Heart right ventricle (tissue), 16 donors: Measurements from ENCODE around the gene NCR3LG1. TPM values are rescaled to one million over a fixed set of nuclear protein-coding genes. Genes with fewer than 3 reads are reported as not detected.

ENCODE experiments used
- ATAC-seq, 8 donors: fragments of 200-7000 bp; cut with Tn5 transposase; one replicate each; pipeline ENCODE4 v1.9.1; 2020; ENCODE audit warnings: mild to moderate bottlenecking in 8 of 8, moderate library complexity in 8 of 8, moderate number of reproducible peaks in 1 of 8
- DNase-seq, 2 donors: peaks; one replicate each; pipeline ENCODE4 v3.0.0-alpha.2; 2020
- H3K27ac ChIP-seq, 10 donors: fragments of 200-600 bp; sonication (generic) in 2 of 10; one replicate each; pipeline versions ENCODE4 v1.5.0 to v1.8.0; 2020 to 2022; ENCODE audit warnings: mild to moderate bottlenecking in 3 of 10
- H3K27me3 ChIP-seq, 7 donors: fragments of 200-600 bp; one replicate each; pipeline ENCODE4 v1.8.0; 2021 to 2022; ENCODE audit warnings: mild to moderate bottlenecking in 2 of 7
- H3K36me3 ChIP-seq, 9 donors: fragments of 200-600 bp; sonication (generic) in 1 of 9; one replicate each; pipeline versions ENCODE4 v1.5.0 to v1.8.0; 2020 to 2022; ENCODE audit warnings: mild to moderate bottlenecking in 2 of 9
- H3K4me1 ChIP-seq, 9 donors: fragments of 200-600 bp; sonication (generic) in 1 of 9; one replicate each; pipeline versions ENCODE4 v1.5.0 to v1.8.0; 2020 to 2022; ENCODE audit warnings: mild to moderate bottlenecking in 4 of 9
- H3K4me3 ChIP-seq, 10 donors: fragments of 200-600 bp; sonication (generic) in 2 of 10; one replicate each; pipeline versions ENCODE4 v1.5.0 to v1.8.0; 2020 to 2022; ENCODE audit warnings: mild to moderate bottlenecking in 7 of 10, moderate library complexity in 2 of 10
- H3K9me3 ChIP-seq, 11 donors: fragments of 200-600 bp in 10 of 11; sonication (generic) in 2 of 11; one replicate each; pipeline versions ENCODE4 v1.5.0 to v1.8.0; 2013 to 2022; ENCODE audit warnings: mild to moderate bottlenecking in 2 of 11, control low read depth in 1 of 11, moderate library complexity in 1 of 11
- WGBS, 2 donors: extraction: QIAGEN DNeasy Blood & Tissue Kit; methylation state at CpG; one replicate each; pipeline ENCODE4 v1.1.7; 2013; ENCODE audit warnings: inconsistent platforms in 1 of 2; 5-methylcytosine and 5-hydroxymethylcytosine counted together
- intact Hi-C, 10 donors: fragments of 100-400 bp; cut with DNase I; formaldehyde crosslinking; loops; one replicate each; pipeline versions ENCODE4 v1.11.1 to v1.14.2; 2022
- polyA plus RNA-seq, 2 donors: library from polyadenylated mRNA; stranded (reverse); fragments of 200-250 nt; gene quantifications; one replicate each; pipeline ENCODE4 v1.2.3, GENCODE V29; 2013
- total RNA-seq, 10 donors: library from RNA; stranded (reverse); fragmentation: NEBNext Ultra II Directional in 3 of 10; extraction: Animal tissue kit (Norgen Biotek cat#: 25700) in 3 of 10; gene quantifications; one replicate each; pipeline versions ENCODE4 v1.2.1 to v1.2.4, GENCODE V29; 2021 to 2023
- TF ChIP-seq, protein P1 (sequence below), 9 donors: fragments of 200-600 bp; sonication (generic) in 2 of 9; IDR thresholded peaks; one replicate each; pipeline versions ENCODE4 v1.5.0 to v1.8.0; 2021 to 2022; ENCODE audit warnings: antibody characterized with exemption in 9 of 9, mild to moderate bottlenecking in 5 of 9, moderate library complexity in 1 of 9
- donor health status: Arrhythmogenic right ventricular cardiomyopathy.
- donor health status: ischemic (EF 13 %, LVEDD 7.1; RV severe dilation, severe dysfunction).
- donor health status: healthy with polysubstance abuse.
- donor health status: DM: no; HTN: yes; CAD: no.
- donor health status: DM: no; HTN: no; CAD: no.
- donor health status: ischemic (EF 25% LVEDD 6.9; RV normal size, moderate dysfunction).
- donor health status: ischemic (EF 25% LVEDD 5.7; RV mildly dilated, moderate dysfunction).
- donor health status: healthy.
- donor health status: DM: yes; HTN: yes; CAD: no.
- donor health status: Ischemic cardiomyopathy.
- donor health status: ischemic (EF 35%, LVEDD 5.7; RV mildly dilated, moderate dysfunction).
- donor health status: nonischemic (EF 11% LVEDD 7.7; RV severe dilation, severe dysfunction).
- donor health status: DM: yes; HTN: yes; CAD: no.
- donor health status: PGD.
- donor health status: ischemic (EF 29% LVEDD 5.4; RV normal size, mild dysfunction).
- donor health status: nonischemic (EF 23%, LVEDD 6.1; RV moderate dilation, normal function).

NCR3LG1 gene
- total and polyA plus RNA-seq, 12 donors = 0.07 to 2.1 (median 1.1) TPM

DNA sequence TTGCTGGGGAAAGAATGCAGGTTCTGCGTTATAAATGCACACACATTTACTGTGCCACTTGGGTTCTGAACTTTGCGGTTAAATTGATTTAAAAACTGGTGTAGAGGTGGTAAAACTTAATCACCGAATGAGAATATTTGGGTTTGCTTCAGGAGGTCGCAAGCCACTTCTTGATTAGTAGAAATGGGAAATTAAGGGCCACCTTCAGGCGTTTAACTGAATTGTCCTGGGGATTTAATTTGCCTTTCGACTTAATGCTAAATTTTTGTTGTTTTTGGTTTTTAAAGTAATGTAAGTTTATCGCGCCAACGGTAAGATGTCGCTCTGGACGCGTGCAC lies 459 bp upstream of the NCR3LG1 start:
- intact Hi-C loops = loop anchor here in 2 of 10 donors (5.0 kb wide), 2 partner anchors 74 to 119 kb away; partner anchors contain the start of gene NUCB2 (in 2 of the 2)
- 28% methylated on average over 12 of the region's 12 CpGs for WGBS, 2 donors
- Histone ChIP-seq H3K27ac (peak overlapping the region in 3 of 10 donors; percentile 32 to 51 (median 49)), H3K36me3 (no peaks in the 10 kb centered on the region), H3K27me3 (peaks cover 0 to 4% (median 0%) of the 10 kb centered on the region in 7 donors), H3K9me3 (no peaks in the 10 kb centered on the region), H3K4me1 (peaks cover 0 to 34% (median 16%) of the 10 kb centered on the region in 9 donors), H3K4me3 (peak overlapping the region in 9 of 10 donors; percentile 50 to 77 (median 71))
- ATAC-seq (no peak), DNase-seq (no peak)
- TF ChIP-seq, protein P1, sequence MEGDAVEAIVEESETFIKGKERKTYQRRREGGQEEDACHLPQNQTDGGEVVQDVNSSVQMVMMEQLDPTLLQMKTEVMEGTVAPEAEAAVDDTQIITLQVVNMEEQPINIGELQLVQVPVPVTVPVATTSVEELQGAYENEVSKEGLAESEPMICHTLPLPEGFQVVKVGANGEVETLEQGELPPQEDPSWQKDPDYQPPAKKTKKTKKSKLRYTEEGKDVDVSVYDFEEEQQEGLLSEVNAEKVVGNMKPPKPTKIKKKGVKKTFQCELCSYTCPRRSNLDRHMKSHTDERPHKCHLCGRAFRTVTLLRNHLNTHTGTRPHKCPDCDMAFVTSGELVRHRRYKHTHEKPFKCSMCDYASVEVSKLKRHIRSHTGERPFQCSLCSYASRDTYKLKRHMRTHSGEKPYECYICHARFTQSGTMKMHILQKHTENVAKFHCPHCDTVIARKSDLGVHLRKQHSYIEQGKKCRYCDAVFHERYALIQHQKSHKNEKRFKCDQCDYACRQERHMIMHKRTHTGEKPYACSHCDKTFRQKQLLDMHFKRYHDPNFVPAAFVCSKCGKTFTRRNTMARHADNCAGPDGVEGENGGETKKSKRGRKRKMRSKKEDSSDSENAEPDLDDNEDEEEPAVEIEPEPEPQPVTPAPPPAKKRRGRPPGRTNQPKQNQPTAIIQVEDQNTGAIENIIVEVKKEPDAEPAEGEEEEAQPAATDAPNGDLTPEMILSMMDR (IDR thresholded peaks at IDR 0.05) = peak in 3 of 9 donors; percentile 6 to 9 (median 9)

DNA sequence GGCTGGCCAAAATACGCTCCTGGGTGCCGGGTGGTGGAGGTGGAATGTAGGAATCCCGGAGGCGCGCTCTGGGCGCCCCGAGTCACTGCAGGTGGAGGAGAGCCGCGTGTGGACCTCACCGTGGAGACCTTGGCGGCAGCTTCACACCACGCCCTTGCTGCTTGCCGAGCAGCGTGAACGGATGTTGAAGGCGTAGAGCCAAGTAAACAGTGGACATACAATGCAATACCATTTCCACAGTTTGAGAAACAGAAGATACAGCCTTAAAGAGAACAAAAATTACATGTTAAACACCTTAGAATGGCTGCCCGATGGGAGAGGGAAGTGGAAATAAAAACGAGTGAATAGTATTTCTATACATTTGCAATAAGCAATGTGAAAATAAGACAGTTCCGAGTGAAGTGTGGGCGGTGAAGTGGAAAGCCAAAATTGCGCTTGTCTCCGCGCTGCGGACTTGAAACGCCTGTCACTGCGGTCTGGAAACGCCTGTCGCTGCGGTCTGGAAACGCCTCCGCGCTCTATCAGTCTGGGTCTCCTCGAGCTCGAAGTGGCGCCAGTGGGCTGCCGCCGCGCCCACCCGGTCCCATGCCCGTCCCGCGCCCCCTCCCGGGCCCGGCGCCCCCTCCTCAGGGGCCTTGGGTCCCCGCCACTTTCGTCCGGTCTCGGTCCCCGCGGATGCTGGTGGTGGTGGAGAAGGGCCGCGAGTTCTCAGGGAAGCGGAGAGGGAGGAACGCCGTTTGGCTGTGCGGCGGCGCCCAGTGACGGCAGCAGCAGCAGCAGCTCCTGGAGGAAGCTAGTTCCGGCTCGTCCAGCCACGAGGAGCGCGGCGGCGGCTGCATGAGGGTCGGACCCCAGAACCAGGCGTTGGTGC lies 1.6 kb downstream of the NCR3LG1 start:
- Histone ChIP-seq H3K4me3 (peak overlapping the region; percentile 50 to 77 (median 71)), H3K27ac (peak overlapping the region; percentile 68 to 89 (median 83)), H3K36me3 (no peaks in the 10 kb centered on the region), H3K9me3 (no peaks in the 10 kb centered on the region), H3K4me1 (peaks cover 0 to 34% (median 16%) of the 10 kb centered on the region in 9 donors), H3K27me3 (peaks cover 0 to 4% (median 0%) of the 10 kb centered on the region in 7 donors)
- ATAC-seq (peak; percentile 82 to 90 (median 85)), DNase-seq (peak; percentile 72 to 76)
- intact Hi-C loops = loop anchor here in 2 of 10 donors (5.0 kb wide), 2 partner anchors 76 to 121 kb away; partner anchors contain the start of gene NUCB2 (in 2 of the 2)
- 0% methylated on average over 68 to 69 of the region's 69 CpGs for WGBS, 2 donors
- TF ChIP-seq, protein P1 (IDR thresholded peaks at IDR 0.05) = no peak

DNA sequence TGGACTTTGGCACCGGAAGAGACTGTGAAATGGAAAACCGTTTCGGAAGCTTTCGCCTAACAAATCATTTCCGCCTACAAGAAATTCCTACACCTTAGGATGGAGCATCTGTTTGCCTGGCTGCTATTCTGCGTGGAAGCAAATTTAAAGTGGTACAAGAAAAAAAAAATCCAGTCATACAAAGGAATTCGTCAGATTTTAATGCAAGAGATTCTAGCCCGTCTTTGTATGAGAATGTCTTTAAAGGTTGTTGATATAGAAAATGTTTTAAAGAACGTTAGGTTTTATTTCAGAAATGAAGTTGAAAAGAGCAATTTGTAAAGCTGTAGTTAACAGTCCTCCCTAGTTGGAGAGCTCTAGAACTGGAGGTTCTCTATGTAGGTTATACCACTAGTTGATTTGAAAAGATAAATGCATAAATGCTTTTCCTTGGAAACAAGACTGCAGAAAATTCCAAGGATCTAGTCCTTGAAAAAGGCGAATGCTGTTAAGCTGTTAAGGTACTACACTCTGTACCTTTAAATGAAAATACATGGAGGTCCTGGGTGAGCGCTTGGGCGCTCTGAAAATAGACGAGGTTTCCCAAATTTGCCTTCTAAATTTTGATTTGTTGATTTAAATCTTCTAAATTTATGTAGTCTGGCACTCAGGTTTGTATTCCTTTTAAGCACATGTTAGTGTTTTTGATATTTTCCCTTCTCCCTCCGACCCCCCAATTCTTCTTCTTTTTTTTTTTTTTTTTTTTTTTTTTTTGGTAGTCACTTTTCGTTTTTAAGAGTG lies 2.4 kb downstream of the NCR3LG1 start:
- H3K4me1 ChIP-seq = peaks cover 0 to 34% (median 16%) of the 10 kb centered on the region in 9 donors
- ATAC-seq = no peak
- intact Hi-C loops = loop anchor here in 2 of 10 donors (5.0 kb wide), 2 partner anchors 77 to 122 kb away; partner anchors contain the start of gene NUCB2 (in 2 of the 2)
- peaks cover 0 to 4% (median 0%) of the 10 kb centered on the region in 7 donors for H3K27me3 ChIP-seq
- peak overlapping the region; percentile 50 to 77 (median 71) for H3K4me3 ChIP-seq
- H3K27ac ChIP-seq = peak overlapping the region in 9 of 10 donors; percentile 70 to 89 (median 83)
- no peaks in the 10 kb centered on the region for H3K36me3 ChIP-seq
- no peak for DNase-seq
- peaks cover 0 to 1% (median 0%) of the 10 kb centered on the region in 11 donors for H3K9me3 ChIP-seq
- TF ChIP-seq, protein P1 (IDR thresholded peaks at IDR 0.05) = no peak
- 6 to 7% methylated on average over 15 of the region's 15 CpGs for WGBS, 2 donors

DNA sequence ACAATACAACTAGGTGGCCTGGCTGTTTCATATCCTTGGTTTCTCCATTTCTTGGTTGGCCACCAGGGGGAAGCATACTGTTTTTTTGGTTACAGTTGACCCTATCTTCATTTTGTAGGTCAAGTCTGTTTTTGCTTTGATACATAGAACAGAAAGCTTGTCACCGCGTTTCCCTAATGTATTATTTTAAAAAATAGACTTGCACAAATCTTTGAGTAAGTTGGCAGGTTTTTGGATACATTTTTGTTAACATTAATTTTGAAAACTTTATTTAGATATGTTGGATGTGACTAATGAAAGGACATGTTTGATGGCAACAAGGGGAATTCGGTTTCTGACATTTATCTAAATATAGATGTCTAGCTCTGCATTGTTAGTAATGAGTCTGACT lies 3.0 kb downstream of the NCR3LG1 start:
- TF ChIP-seq, protein P1 (IDR thresholded peaks at IDR 0.05) = peak; percentile 53 to 79 (median 69)
- peaks cover 0 to 34% (median 16%) of the 10 kb centered on the region in 9 donors for H3K4me1 ChIP-seq
- H3K4me3 ChIP-seq = peak overlapping the region in 2 of 10 donors; percentile 72 to 74
- peak in 1 of 2 donors; percentile 79 for DNase-seq
- 34 to 36% methylated on average over 3 of the region's 3 CpGs for WGBS, 2 donors
- no peak overlapping the region for H3K27ac ChIP-seq
- peaks cover 0 to 7% (median 0%) of the 10 kb centered on the region in 11 donors for H3K9me3 ChIP-seq
- H3K27me3 ChIP-seq = peaks cover 0 to 4% (median 0%) of the 10 kb centered on the region in 7 donors
- ATAC-seq = peak in 5 of 8 donors; percentile 44 to 76 (median 59)
- peaks cover 0 to 4% (median 0%) of the 10 kb centered on the region in 9 donors for H3K36me3 ChIP-seq
- intact Hi-C loops = loop anchor here in 2 of 10 donors (5.0 kb wide), 2 partner anchors 77 to 122 kb away; partner anchors contain the start of gene NUCB2 (in 2 of the 2)
